ENCODE data around the gene ANKLE2.
A peak's percentile ranks its signal among the peaks of the same experiment; 100 is the strongest.
"Not testable (repeated sequence)": the region's sequence is repeated elsewhere in the genome, so short reads cannot be mapped to it uniquely, and the experiment has no call there.

The ANKLE2 gene

DNA sequence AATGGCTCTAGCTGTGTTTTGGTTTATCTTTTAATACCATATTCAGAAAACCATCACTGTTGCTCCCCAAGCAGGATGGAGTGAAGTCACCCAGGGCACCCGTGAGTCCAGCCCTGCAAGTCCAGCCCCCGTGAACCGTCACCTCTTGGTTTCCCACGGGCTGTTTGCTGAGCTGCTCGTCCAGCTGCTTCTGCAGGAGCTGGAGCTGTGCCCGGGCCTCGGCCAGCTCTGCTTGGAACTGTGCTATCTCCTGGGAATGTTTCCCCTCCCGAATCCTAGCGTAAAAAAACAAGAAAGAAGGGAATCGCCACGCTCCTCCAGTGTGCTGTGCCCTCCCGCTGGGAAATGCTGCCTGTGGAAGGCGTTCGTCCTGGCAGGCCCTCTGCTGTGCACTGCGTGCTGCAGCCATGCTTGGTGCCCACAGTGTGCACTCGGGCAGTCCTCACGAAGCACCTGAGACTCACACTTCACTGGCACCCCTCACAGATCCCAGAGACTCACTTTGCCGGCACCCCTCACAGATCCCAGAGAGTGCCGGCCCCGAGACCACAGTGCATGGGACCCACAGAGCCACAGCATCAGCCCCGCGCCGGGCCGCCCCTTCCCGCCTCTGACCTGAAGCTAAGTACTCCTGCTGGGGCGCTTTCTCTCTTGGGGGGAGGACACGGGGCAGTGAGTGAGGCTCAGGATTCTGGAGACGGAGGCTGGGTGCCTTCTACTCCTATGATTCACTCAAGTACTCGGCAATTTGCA lies 15.4 kb upstream of the ANKLE2 start:
- Histone ChIP-seq H3K9ac (ENCODE audit: low read length in 2 of 2) (no peak overlapping the region), H3K4me3 (ENCODE audit: low read length in 2 of 2) (peak overlapping the region in 1 of 2 donors; percentile 22), H3K9me3 (ENCODE audit: control insufficient read depth in 2 of 2, low read length in 2 of 2) (no peaks in the 10 kb centered on the region), H3K27ac (ENCODE audit: low read length) (peak overlapping the region; percentile 31), H3K4me1 (ENCODE audit: control insufficient read depth, insufficient read depth, low read length) (peaks cover 31% of the 10 kb centered on the region), H3K27me3 (ENCODE audit: control insufficient read depth in 1 of 2, insufficient read depth in 2 of 2, low read length in 2 of 2) (no peaks in the 10 kb centered on the region), H3K36me3 (ENCODE audit: control insufficient read depth in 2 of 2, insufficient read depth in 2 of 2, low read length in 2 of 2) (peaks cover 34 to 62% of the 10 kb centered on the region in 2 donors)

GRCh38 chr12:132776230-132776625 lies 14.6 kb upstream of the ANKLE2 start:
- H3K36me3 ChIP-seq (ENCODE audit: control insufficient read depth in 2 of 2, insufficient read depth in 2 of 2, low read length in 2 of 2), result peaks cover 28 to 62% of the 10 kb centered on the region in 2 donors
- not testable (repeated sequence) for H3K27ac ChIP-seq (ENCODE audit: low read length); H3K27me3 ChIP-seq (ENCODE audit: control insufficient read depth in 1 of 2, insufficient read depth in 2 of 2, low read length in 2 of 2); H3K9me3 ChIP-seq (ENCODE audit: control insufficient read depth in 2 of 2, low read length in 2 of 2); H3K9ac ChIP-seq (ENCODE audit: low read length in 2 of 2)
- H3K4me1 ChIP-seq (ENCODE audit: control insufficient read depth, insufficient read depth, low read length), result peaks cover 31% of the 10 kb centered on the region
- peak overlapping the region in 1 of 2 donors; percentile 8 for H3K4me3 ChIP-seq (ENCODE audit: low read length in 2 of 2)

GRCh38 chr12:132775502-132776229 lies 14.0 kb upstream of the ANKLE2 start:
- Histone ChIP-seq H3K27ac (ENCODE audit: low read length) (no peak overlapping the region), H3K36me3 (ENCODE audit: control insufficient read depth in 2 of 2, insufficient read depth in 2 of 2, low read length in 2 of 2) (peaks cover 25 to 59% of the 10 kb centered on the region in 2 donors)

DNA sequence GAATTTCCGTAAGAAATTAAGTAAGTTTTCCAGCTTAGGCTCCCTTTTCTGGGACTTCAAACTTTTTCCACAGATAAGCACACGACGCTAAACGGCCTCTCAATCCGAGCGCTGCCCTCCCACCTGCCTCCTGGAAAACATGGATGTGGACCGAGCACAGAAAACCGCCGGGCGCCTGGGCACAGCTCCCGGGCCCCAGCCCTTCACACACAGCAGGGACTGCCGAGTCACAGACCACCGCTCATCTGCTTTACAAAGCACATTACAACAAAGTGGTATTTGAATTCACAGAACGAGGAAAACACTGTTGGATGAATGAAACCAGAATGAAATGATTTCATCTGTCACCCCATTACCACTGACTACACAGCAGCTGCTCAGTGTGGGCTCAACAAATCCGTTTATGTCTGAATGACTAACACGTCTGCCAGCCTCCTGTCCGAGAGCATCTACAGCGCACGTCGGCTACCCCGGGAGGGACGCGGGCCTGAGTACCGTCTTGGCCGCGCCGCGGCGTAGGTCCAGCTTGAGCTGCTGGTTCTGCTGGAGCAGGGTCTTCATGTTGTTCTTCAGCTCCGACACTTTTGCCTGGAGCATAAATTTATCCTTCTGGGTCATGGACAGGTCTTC lies 13.1 kb upstream of the ANKLE2 start:
- Histone ChIP-seq H3K36me3 (ENCODE audit: control insufficient read depth in 2 of 2, insufficient read depth in 2 of 2, low read length in 2 of 2) (peaks cover 17 to 50% of the 10 kb centered on the region in 2 donors), H3K27me3 (ENCODE audit: control insufficient read depth in 1 of 2, insufficient read depth in 2 of 2, low read length in 2 of 2) (no peaks in the 10 kb centered on the region), H3K9ac (ENCODE audit: low read length in 2 of 2) (no peak overlapping the region), H3K4me1 (ENCODE audit: control insufficient read depth, insufficient read depth, low read length) (peaks cover 31% of the 10 kb centered on the region), H3K27ac (ENCODE audit: low read length) (peak overlapping the region; percentile 31), H3K4me3 (ENCODE audit: low read length in 2 of 2) (no peak overlapping the region), H3K9me3 (ENCODE audit: control insufficient read depth in 2 of 2, low read length in 2 of 2) (no peaks in the 10 kb centered on the region)

More at GRCh38 chr12:132775502-132776229, 14.0 kb upstream of the ANKLE2 start:
- peaks cover 31% of the 10 kb centered on the region for H3K4me1 ChIP-seq (ENCODE audit: control insufficient read depth, insufficient read depth, low read length)
- peak overlapping the region in 1 of 2 donors; percentile 21 for H3K9ac ChIP-seq (ENCODE audit: low read length in 2 of 2)
- no peaks in the 10 kb centered on the region for H3K9me3 ChIP-seq (ENCODE audit: control insufficient read depth in 2 of 2, low read length in 2 of 2)
- H3K4me3 ChIP-seq (ENCODE audit: low read length in 2 of 2), result no peak overlapping the region
- no peaks in the 10 kb centered on the region for H3K27me3 ChIP-seq (ENCODE audit: control insufficient read depth in 1 of 2, insufficient read depth in 2 of 2, low read length in 2 of 2)

- H3K9ac ChIP-seq (ENCODE audit: low read length in 2 of 2), result no peak overlapping the region
- H3K36me3 ChIP-seq (ENCODE audit: control insufficient read depth in 2 of 2, insufficient read depth in 2 of 2, low read length in 2 of 2), result peaks cover 14 to 49% of the 10 kb centered on the region in 2 donors
- H3K9me3 ChIP-seq (ENCODE audit: control insufficient read depth in 2 of 2, low read length in 2 of 2), result no peaks in the 10 kb centered on the region
- H3K4me1 ChIP-seq (ENCODE audit: control insufficient read depth, insufficient read depth, low read length), result peaks cover 31% of the 10 kb centered on the region
- H3K27me3 ChIP-seq (ENCODE audit: control insufficient read depth in 1 of 2, insufficient read depth in 2 of 2, low read length in 2 of 2), result no peaks in the 10 kb centered on the region
- H3K4me3 ChIP-seq (ENCODE audit: low read length in 2 of 2), result no peak overlapping the region
- H3K27ac ChIP-seq (ENCODE audit: low read length), result peak overlapping the region; percentile 31
Measured at GRCh38 chr12:132774159-132774558, 12.5 kb upstream of the ANKLE2 start.

GRCh38 chr12:132773077-132773955 lies 11.7 kb upstream of the ANKLE2 start:
- peaks cover 35% of the 10 kb centered on the region for H3K4me1 ChIP-seq (ENCODE audit: control insufficient read depth, insufficient read depth, low read length)
- H3K4me3 ChIP-seq (ENCODE audit: low read length in 2 of 2), result no peak overlapping the region
- H3K9ac ChIP-seq (ENCODE audit: low read length in 2 of 2), result no peak overlapping the region
- peaks cover 14 to 49% of the 10 kb centered on the region in 2 donors for H3K36me3 ChIP-seq (ENCODE audit: control insufficient read depth in 2 of 2, insufficient read depth in 2 of 2, low read length in 2 of 2)
- no peaks in the 10 kb centered on the region for H3K27me3 ChIP-seq (ENCODE audit: control insufficient read depth in 1 of 2, insufficient read depth in 2 of 2, low read length in 2 of 2)
- peak overlapping the region; percentile 31 for H3K27ac ChIP-seq (ENCODE audit: low read length)
- H3K9me3 ChIP-seq (ENCODE audit: control insufficient read depth in 2 of 2, low read length in 2 of 2), result no peaks in the 10 kb centered on the region

- H3K4me3 ChIP-seq (ENCODE audit: low read length in 2 of 2), result no peak overlapping the region
- no peak overlapping the region for H3K27ac ChIP-seq (ENCODE audit: low read length)
- H3K36me3 ChIP-seq (ENCODE audit: control insufficient read depth in 2 of 2, insufficient read depth in 2 of 2, low read length in 2 of 2), result peaks cover 10 to 46% of the 10 kb centered on the region in 2 donors
- no peak overlapping the region for H3K9ac ChIP-seq (ENCODE audit: low read length in 2 of 2)
- H3K9me3 ChIP-seq (ENCODE audit: control insufficient read depth in 2 of 2, low read length in 2 of 2), result no peaks in the 10 kb centered on the region
- H3K4me1 ChIP-seq (ENCODE audit: control insufficient read depth, insufficient read depth, low read length), result peaks cover 35% of the 10 kb centered on the region
- H3K27me3 ChIP-seq (ENCODE audit: control insufficient read depth in 1 of 2, insufficient read depth in 2 of 2, low read length in 2 of 2), result no peaks in the 10 kb centered on the region
Measured at GRCh38 chr12:132772606-132773005, 11.0 kb upstream of the ANKLE2 start.

DNA sequence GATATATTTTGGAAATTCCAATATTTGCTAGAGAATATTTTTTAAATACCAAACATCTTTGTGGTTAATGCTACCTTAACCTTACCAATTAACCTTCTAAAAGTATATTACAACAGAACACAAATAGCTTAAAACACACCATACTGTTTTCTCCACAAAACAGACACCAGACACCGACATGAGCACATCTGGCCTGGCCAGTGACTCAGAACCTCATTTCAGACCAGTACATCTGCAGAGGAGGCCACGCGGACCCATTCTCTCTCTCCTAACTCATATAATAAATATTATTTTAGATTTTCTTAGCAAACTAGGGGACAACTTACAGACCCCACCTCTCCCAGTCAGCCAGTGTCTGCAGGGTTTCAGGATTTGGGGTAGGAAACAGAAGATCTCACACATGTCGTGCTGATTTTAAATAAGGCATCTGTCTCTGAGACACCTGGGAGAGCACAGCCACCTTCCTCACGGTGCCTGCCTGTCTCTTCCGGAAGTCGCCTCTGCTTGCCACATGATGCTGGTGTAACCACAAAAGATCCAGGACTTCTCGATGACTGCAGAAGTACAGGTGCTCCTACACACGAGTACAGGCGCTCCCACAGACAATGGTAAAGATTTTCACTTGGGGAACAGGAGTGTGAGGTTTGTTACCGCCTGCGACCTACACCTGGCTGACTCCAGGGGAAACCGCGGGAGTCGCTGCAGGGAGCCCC lies 9.7 kb upstream of the ANKLE2 start:
- Histone ChIP-seq H3K4me1 (ENCODE audit: control insufficient read depth, insufficient read depth, low read length) (peaks cover 24% of the 10 kb centered on the region), H3K9me3 (ENCODE audit: control insufficient read depth in 2 of 2, low read length in 2 of 2) (no peaks in the 10 kb centered on the region), H3K27me3 (ENCODE audit: control insufficient read depth in 1 of 2, insufficient read depth in 2 of 2, low read length in 2 of 2) (no peaks in the 10 kb centered on the region), H3K9ac (ENCODE audit: low read length in 2 of 2) (no peak overlapping the region), H3K4me3 (ENCODE audit: low read length in 2 of 2) (no peak overlapping the region), H3K27ac (ENCODE audit: low read length) (no peak overlapping the region), H3K36me3 (ENCODE audit: control insufficient read depth in 2 of 2, insufficient read depth in 2 of 2, low read length in 2 of 2) (peaks cover 10 to 35% of the 10 kb centered on the region in 2 donors)

DNA sequence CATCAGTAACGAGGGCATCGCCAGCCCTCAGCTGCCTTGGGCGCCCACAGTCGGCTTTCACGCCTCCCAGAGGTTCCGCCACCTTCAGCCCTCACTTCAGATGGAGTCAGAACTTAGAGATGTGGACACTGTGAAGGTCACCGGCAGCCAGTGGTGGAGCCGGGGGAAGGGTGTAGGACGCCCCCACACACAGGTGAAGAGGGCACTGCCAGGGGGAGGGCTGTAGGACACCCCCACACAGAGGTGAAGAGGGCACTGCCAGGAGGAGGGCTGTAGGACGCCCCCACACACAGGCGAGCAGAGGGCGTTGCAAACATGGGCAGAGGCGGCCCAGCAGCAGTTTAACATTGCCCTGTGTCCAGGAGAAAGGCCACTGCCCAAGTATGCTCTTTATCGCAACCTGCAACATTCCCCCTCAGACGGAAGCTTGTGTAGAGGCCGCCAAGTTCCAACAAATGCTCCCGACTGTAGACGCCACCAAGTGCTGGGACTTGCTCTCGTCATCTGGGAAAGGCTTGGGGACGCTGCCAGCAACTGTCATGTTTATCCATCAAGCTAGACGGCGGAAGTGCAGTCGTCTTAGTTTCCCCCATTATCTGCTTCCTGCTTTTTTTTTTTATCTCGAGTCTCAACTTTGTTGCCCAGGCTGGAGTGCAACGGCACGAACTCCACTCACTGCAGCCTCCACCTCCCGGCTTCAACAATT lies 4.9 kb upstream of the ANKLE2 start:
- no peak overlapping the region for H3K27ac ChIP-seq (ENCODE audit: low read length)
- H3K4me1 ChIP-seq (ENCODE audit: control insufficient read depth, insufficient read depth, low read length), result peaks cover 14% of the 10 kb centered on the region
- no peaks in the 10 kb centered on the region for H3K9me3 ChIP-seq (ENCODE audit: control insufficient read depth in 2 of 2, low read length in 2 of 2)
- H3K9ac ChIP-seq (ENCODE audit: low read length in 2 of 2), result no peak overlapping the region
- H3K36me3 ChIP-seq (ENCODE audit: control insufficient read depth in 2 of 2, insufficient read depth in 2 of 2, low read length in 2 of 2), result peaks cover 0 to 4% of the 10 kb centered on the region in 2 donors
- H3K27me3 ChIP-seq (ENCODE audit: control insufficient read depth in 1 of 2, insufficient read depth in 2 of 2, low read length in 2 of 2), result no peaks in the 10 kb centered on the region
- H3K4me3 ChIP-seq (ENCODE audit: low read length in 2 of 2), result no peak overlapping the region
